22Rv1 (cell line): ENCODE data around the gene TNIP1.

ENCODE experiments used
- ZFX ChIP-seq: fragments of 450-650 bp; IDR thresholded peaks from 2 replicates; pipeline ENCODE4 v1.6.1; 2017; ENCODE audit warnings: antibody characterized with exemption, borderline replicate concordance
- TF ChIP-seq, protein P1 (sequence below): fragments of 450-650 bp; IDR thresholded peaks from 2 replicates; pipeline ENCODE4 v1.5.1; 2017; ENCODE audit warnings: mild to moderate bottlenecking

DNA sequence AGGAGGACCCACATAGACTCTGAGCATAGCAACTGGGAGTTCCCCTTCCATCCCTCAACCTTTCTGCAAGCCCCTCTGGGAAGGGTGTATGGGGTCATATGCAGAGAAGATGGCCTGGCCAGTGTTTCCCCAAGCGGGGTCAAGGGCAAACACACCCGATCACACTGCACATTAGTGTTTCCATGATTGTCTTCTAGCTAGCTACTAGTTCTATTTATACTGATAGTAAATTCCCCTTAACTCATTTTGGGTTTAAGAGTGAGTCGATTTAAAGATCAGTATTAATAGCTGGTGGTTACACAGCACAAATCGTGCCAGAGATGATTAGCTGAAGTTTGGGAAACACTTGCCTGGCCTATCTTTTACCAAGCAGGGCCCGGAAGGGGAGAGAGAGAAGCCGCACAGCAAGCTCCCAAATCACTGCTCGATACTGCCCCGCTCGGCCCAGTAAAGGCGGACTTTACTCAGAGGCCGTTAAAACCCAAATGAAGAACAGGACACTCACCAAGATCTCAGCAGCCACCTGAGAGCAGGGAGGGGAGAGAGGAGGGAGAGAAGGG lies 29.4 kb upstream of the TNIP1 start:
- TF ChIP-seq, protein P1, sequence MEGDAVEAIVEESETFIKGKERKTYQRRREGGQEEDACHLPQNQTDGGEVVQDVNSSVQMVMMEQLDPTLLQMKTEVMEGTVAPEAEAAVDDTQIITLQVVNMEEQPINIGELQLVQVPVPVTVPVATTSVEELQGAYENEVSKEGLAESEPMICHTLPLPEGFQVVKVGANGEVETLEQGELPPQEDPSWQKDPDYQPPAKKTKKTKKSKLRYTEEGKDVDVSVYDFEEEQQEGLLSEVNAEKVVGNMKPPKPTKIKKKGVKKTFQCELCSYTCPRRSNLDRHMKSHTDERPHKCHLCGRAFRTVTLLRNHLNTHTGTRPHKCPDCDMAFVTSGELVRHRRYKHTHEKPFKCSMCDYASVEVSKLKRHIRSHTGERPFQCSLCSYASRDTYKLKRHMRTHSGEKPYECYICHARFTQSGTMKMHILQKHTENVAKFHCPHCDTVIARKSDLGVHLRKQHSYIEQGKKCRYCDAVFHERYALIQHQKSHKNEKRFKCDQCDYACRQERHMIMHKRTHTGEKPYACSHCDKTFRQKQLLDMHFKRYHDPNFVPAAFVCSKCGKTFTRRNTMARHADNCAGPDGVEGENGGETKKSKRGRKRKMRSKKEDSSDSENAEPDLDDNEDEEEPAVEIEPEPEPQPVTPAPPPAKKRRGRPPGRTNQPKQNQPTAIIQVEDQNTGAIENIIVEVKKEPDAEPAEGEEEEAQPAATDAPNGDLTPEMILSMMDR, result no peak
- TF ChIP-seq ZFX, result no peak
